IMR-90 (cell line): ENCODE results near the gene CTNNA2. TPM values are rescaled to one million over a fixed set of nuclear protein-coding genes. Genes with fewer than 3 reads are reported as not detected.
A peak's percentile ranks its signal among the peaks of the same experiment; 100 is the strongest.

Experiments used
- ATAC-seq: fragments of 200-7000 bp; cut with Tn5 transposase; 2 replicates; pipeline ENCODE4 v1.9.1; 2020; ENCODE audit warnings: low read depth, mild to moderate bottlenecking, moderate library complexity
- BruUV-seq: library from RNA; stranded (reverse); fragments of 400-500 nt; replicated peaks from 2 replicates; lab custom pipeline; 2021; lab: Mats Ljungman, UMichigan
- CTCF ChIA-PET: fragments of 300-600 bp; formaldehyde crosslinking; extraction: SDS; loops from one replicate; lab custom pipeline; 2021; ENCODE audit warnings: antibody characterized with exemption; lab: Yijun Ruan, JAX
- POLR2A ChIA-PET: fragments of 300-600 bp; sonication (Branson Sonifier 250); formaldehyde crosslinking; loops from one replicate; lab custom pipeline; 2022; ENCODE audit warnings: antibody characterized with exemption; ENCODE audit not compliant: unreplicated experiment; lab: Charles Lee
- DNase-seq: peaks from one replicate; pipeline ENCODE4 v3.0.0; 2013
- H2AFZ ChIP-seq: replicated peaks from 2 replicates; pipeline ENCODE3; 2013; ENCODE audit warnings: low read length, mild to moderate bottlenecking; ENCODE audit not compliant: poor library complexity
- H2AK5ac ChIP-seq: 2 replicates; pipeline ENCODE4 v1.6.1; 2013; ENCODE audit warnings: low read depth, low read length, inconsistent platforms
- H2AK9ac ChIP-seq: replicated peaks from 2 replicates; pipeline ENCODE3; 2013; ENCODE audit warnings: mild to moderate bottlenecking, low read depth, low read length, moderate library complexity; ENCODE audit not compliant: poor library complexity
- H2BK120ac ChIP-seq: 2 replicates; pipeline ENCODE4 v1.6.1; 2013; ENCODE audit warnings: low read depth, low read length, inconsistent platforms
- H2BK15ac ChIP-seq: 3 replicates; pipeline ENCODE4 v1.6.1; 2013; ENCODE audit warnings: low read depth, low read length, inconsistent platforms
- H2BK20ac ChIP-seq: 2 replicates; pipeline ENCODE4 v1.6.1; 2013; ENCODE audit warnings: low read depth, mild to moderate bottlenecking, inconsistent platforms, low read length, moderate library complexity
- H2BK5ac ChIP-seq: 2 replicates; pipeline ENCODE4 v1.6.1; 2013; ENCODE audit warnings: mild to moderate bottlenecking, low read depth, low read length, inconsistent platforms; ENCODE audit not compliant: poor library complexity, severe bottlenecking
- H3K14ac ChIP-seq: replicated peaks from 2 replicates; pipeline ENCODE4 v1.6.1; 2013; ENCODE audit warnings: low read depth, low read length, inconsistent platforms
- H3K18ac ChIP-seq: 2 replicates; pipeline ENCODE4 v1.6.1; 2013; ENCODE audit warnings: low read depth, low read length, control low read depth
- H3K23ac ChIP-seq: 2 replicates; pipeline ENCODE4 v1.6.1; 2013; ENCODE audit warnings: low read depth, low read length, inconsistent platforms
- H3K27ac ChIP-seq: 2 replicates; pipeline ENCODE4 v1.5.1; 2013; ENCODE audit warnings: mild to moderate bottlenecking, control low read depth, low read length; ENCODE audit not compliant: insufficient read depth
- H3K27me3 ChIP-seq: 2 replicates; pipeline ENCODE4 v1.6.1; 2013; ENCODE audit warnings: low read length; ENCODE audit not compliant: control insufficient read depth, insufficient read depth
- H3K36me3 ChIP-seq: 2 replicates; pipeline ENCODE4 v1.6.1; 2013; ENCODE audit warnings: low read length, mixed read lengths; ENCODE audit not compliant: control insufficient read depth, insufficient read depth
- H3K4ac ChIP-seq: 2 replicates; pipeline ENCODE4 v1.6.1; 2013; ENCODE audit warnings: low read depth, low read length, inconsistent platforms
- H3K4me1 ChIP-seq: 2 replicates; pipeline ENCODE4 v1.6.1; 2013; ENCODE audit warnings: low read length, mixed read lengths; ENCODE audit not compliant: control insufficient read depth, insufficient read depth
- H3K4me2 ChIP-seq: 2 replicates; pipeline ENCODE4 v1.6.1; 2013; ENCODE audit warnings: low read depth, mild to moderate bottlenecking, control low read depth, low read length, moderate library complexity
- H3K4me3 ChIP-seq: 2 replicates; pipeline ENCODE4 v1.5.1; 2013; ENCODE audit warnings: low read depth, mild to moderate bottlenecking, control low read depth, low read length, moderate library complexity; ENCODE audit not compliant: insufficient read depth
- H3K56ac ChIP-seq: 2 replicates; pipeline ENCODE4 v1.6.1; 2013; ENCODE audit warnings: low read length, inconsistent platforms; ENCODE audit not compliant: insufficient read depth; ENCODE audit errors: extremely low read depth
- H3K79me1 ChIP-seq, 2 experiments: 2 replicates each; pipeline ENCODE4 v1.6.1; 2013; ENCODE audit warnings: low read length in 2 of 2, inconsistent platforms in 1 of 2, low read depth in 1 of 2
- H3K9ac ChIP-seq: 2 replicates; pipeline ENCODE4 v1.6.1; 2013; ENCODE audit warnings: low read depth, low read length, control low read depth
- H3K9me1 ChIP-seq: 2 replicates; pipeline ENCODE4 v1.6.1; 2013; ENCODE audit warnings: low read length, inconsistent platforms; ENCODE audit not compliant: insufficient read depth
- H3K9me3 ChIP-seq: 2 replicates; pipeline ENCODE4 v1.6.1; 2013; ENCODE audit warnings: low read length; ENCODE audit not compliant: control insufficient read depth, insufficient read depth
- H4K20me1 ChIP-seq: 2 replicates; pipeline ENCODE4 v1.6.1; 2013; ENCODE audit warnings: low read length, inconsistent platforms; ENCODE audit not compliant: insufficient read depth
- H4K5ac ChIP-seq: 2 replicates; pipeline ENCODE4 v1.6.1; 2013; ENCODE audit warnings: mild to moderate bottlenecking, low read depth, low read length, control low read depth
- H4K8ac ChIP-seq, 2 experiments: 2 replicates each; pipeline ENCODE4 v1.6.1; 2013; ENCODE audit warnings: low read depth in 2 of 2, low read length in 2 of 2, control low read depth in 1 of 2, inconsistent platforms in 1 of 2
- H4K91ac ChIP-seq: 2 replicates; pipeline ENCODE4 v1.6.1; 2013; ENCODE audit warnings: low read depth, low read length, inconsistent platforms; ENCODE audit not compliant: insufficient read depth
- MAFK ChIP-seq: IDR thresholded peaks from 2 replicates; pipeline ENCODE4 v1.6.1; 2012; ENCODE audit warnings: low read depth, low read length, improper control_type of control experiment
- NFE2L2 ChIP-seq: fragments of 150-350 bp; IDR thresholded peaks from 2 replicates; pipeline ENCODE4 v1.6.1; 2016; ENCODE audit warnings: low read depth, mild to moderate bottlenecking, low read length
- RFX5 ChIP-seq: IDR thresholded peaks from 2 replicates; pipeline ENCODE4 v1.8.0; 2012; ENCODE audit warnings: low read depth, mild to moderate bottlenecking, low read length, moderate library complexity
- WGBS, 2 experiments: methylation state at CpG; one replicate each; pipeline versions ENCODE4 v1.1.5 to v1.1.7; 2013; ENCODE audit warnings: missing lambda C conversion rate in 2 of 2; ENCODE audit not compliant: insufficient read length in 1 of 2; ENCODE audit errors: extremely low coverage in 2 of 2; 5-methylcytosine and 5-hydroxymethylcytosine counted together
- dilution Hi-C: fragments of 300-500 bp; cut with HindIII; formaldehyde crosslinking; loops from one replicate; pipeline ENCODE4 v1.14.3; 2018; ENCODE audit warnings: low sequenced_read_pairs; ENCODE audit not compliant: unreplicated experiment
- in situ Hi-C: fragments of 300-500 bp; cut with MboI; formaldehyde crosslinking; loops from 3 replicates; pipeline ENCODE4 v1.14.3; 2019; ENCODE audit warnings: low sequenced_read_pairs, inconsistent platforms, mixed read lengths
- intact Hi-C: fragments of 100-400 bp; cut with micrococcal nuclease; formaldehyde crosslinking; loops from 2 replicates; pipeline ENCODE4 v1.10.0; 2022
- polyA plus RNA-seq, 3 experiments: library from polyadenylated mRNA; depleted of rRNA; stranded (reverse); fragments of >200 nt; gene quantifications; 2 replicates each; pipeline ENCODE4 v1.2.3, GENCODE V29; 2012; ENCODE audit warnings: low replicate concordance in 1 of 3
- total RNA-seq: library from RNA; depleted of rRNA; stranded (reverse); fragments of >200 nt; gene quantifications from 2 replicates; pipeline ENCODE4 v1.2.3, GENCODE V29; 2012
- TF ChIP-seq, protein P1 (sequence below): conservative IDR thresholded peaks from 2 replicates; pipeline ENCODE4 v1.5.1; 2012; ENCODE audit warnings: mild to moderate bottlenecking, low read depth, low read length, improper control_type of control experiment

CTNNA2 gene
- total and polyA plus RNA-seq, 2 of the 4 experiments (the other 2 are of a cell fraction) = not detected

DNA sequence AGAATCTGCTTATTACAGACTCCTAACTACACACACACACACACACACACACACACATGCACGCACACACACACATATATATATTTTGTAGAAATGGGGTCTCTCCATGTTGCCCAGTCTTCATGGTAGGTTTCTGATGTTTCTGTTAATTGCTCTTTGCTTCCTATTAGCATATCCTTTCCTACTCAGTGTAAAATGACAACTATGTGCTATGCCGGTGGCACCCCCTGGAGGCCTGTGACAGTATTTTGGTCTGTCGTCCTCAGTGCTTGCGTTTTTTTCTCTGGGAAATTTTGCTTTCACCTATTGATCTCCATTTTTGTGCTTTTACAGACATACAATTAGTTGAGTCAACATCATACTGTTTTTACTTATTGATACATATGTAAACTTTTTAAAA is 469.6 kb downstream of the CTNNA2 start:
- POLR2A ChIA-PET = no interaction called here
- H2BK5ac ChIP-seq = no peak overlapping the region
- H3K4ac ChIP-seq = no peak overlapping the region
- H4K20me1 ChIP-seq = no peaks in the 10 kb centered on the region
- H2AK5ac ChIP-seq = no peak overlapping the region
- H3K36me3 ChIP-seq = no peaks in the 10 kb centered on the region
- no peak overlapping the region for H2AK9ac ChIP-seq
- ATAC-seq (no peak), DNase-seq (no peak)
- no peak overlapping the region for H3K4me2 ChIP-seq
- dilution Hi-C loops (no loop called here), in situ Hi-C loops (no loop called here), intact Hi-C loops (no loop called here)
- H3K18ac ChIP-seq = no peak overlapping the region
- H3K14ac ChIP-seq = no peak overlapping the region
- no peak overlapping the region for H3K4me3 ChIP-seq
- no peak overlapping the region for H3K56ac ChIP-seq
- H2BK15ac ChIP-seq = no peak overlapping the region
- no peaks in the 10 kb centered on the region for H3K9me3 ChIP-seq
- no peak overlapping the region for H4K91ac ChIP-seq
- no peak overlapping the region for H2BK120ac ChIP-seq
- CTCF ChIA-PET = no interaction called here
- H2BK20ac ChIP-seq = no peak overlapping the region
- no peak overlapping the region for H4K5ac ChIP-seq
- H4K8ac ChIP-seq = no peak overlapping the region
- H3K79me1 ChIP-seq = no peaks in the 10 kb centered on the region
- H3K9me1 ChIP-seq = no peaks in the 10 kb centered on the region; the same call in 1 of the 2 replicates
- no peaks in the 10 kb centered on the region; the same call in 1 of the 2 replicates for H3K4me1 ChIP-seq
- no CpG with 5 or more reads among the region's 4 CpGs for WGBS, 2 experiments
- H2AFZ ChIP-seq = no peak overlapping the region
- H3K9ac ChIP-seq = no peak overlapping the region
- TF ChIP-seq MAFK (no peak), NFE2L2 (no peak), RFX5 (no peak)
- TF ChIP-seq, protein P1, sequence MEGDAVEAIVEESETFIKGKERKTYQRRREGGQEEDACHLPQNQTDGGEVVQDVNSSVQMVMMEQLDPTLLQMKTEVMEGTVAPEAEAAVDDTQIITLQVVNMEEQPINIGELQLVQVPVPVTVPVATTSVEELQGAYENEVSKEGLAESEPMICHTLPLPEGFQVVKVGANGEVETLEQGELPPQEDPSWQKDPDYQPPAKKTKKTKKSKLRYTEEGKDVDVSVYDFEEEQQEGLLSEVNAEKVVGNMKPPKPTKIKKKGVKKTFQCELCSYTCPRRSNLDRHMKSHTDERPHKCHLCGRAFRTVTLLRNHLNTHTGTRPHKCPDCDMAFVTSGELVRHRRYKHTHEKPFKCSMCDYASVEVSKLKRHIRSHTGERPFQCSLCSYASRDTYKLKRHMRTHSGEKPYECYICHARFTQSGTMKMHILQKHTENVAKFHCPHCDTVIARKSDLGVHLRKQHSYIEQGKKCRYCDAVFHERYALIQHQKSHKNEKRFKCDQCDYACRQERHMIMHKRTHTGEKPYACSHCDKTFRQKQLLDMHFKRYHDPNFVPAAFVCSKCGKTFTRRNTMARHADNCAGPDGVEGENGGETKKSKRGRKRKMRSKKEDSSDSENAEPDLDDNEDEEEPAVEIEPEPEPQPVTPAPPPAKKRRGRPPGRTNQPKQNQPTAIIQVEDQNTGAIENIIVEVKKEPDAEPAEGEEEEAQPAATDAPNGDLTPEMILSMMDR = peak; percentile 29
- H3K27ac ChIP-seq = no peak overlapping the region
- BruUV-seq = no TSS peak
- no peak overlapping the region for H3K23ac ChIP-seq
- H3K27me3 ChIP-seq = no peaks in the 10 kb centered on the region
